NOMO-1 treated with DMSO at 0.1 percent for 48 hours (cell line): ENCODE data around the gene NTN1.

Source experiments
- DNase-seq: peaks from one replicate; lab custom pipeline; 2025; ENCODE audit not compliant: unreplicated experiment; lab: John Stamatoyannopoulos, UW

The NTN1 gene

DNA sequence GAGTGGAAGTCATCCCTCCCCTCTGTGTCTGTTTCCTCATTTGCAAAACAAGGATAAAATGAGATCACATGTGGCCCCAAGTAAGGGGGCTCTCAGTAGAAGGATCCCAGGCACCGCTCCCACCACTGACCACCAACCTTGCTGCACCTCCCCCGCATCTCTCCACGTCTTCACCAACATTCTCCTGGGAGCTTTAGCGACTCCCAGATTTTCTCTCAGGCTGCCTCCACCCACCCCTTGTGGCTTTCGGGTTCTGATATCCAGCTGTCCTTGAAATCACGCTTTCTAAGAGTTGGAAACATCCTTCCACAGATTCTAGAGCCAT lies 16.4 kb upstream of the NTN1 start:
- no peak for DNase-seq

- no peak for DNase-seq
Observed at GRCh38 chr17:9006175-9006767, 15.0 kb upstream of the NTN1 start.

- no peak for DNase-seq
Observed at GRCh38 chr17:9007052-9007714, 14.1 kb upstream of the NTN1 start.

DNA sequence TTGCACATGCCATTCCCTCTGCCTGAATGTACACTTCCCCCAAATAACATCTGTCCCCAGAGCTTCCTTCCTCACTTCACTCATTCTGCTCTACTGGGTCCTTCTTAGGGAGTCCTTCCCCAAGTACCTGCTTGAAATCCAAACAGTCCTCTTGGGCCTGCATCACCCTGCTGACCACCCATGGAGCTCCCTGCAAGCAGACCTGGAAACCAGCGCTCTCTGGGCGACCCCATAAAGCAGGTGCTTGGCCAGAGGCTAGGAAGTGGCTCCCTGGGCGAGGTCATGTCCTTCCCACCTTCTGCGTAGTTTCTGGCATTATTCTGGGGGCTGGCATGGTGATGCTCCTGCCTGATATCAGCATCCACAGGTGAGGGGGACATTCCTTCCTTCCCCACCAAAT lies 12.2 kb upstream of the NTN1 start:
- no peak for DNase-seq

- DNase-seq = no peak
Observed at GRCh38 chr17:9009737-9010136, 11.6 kb upstream of the NTN1 start.

DNA sequence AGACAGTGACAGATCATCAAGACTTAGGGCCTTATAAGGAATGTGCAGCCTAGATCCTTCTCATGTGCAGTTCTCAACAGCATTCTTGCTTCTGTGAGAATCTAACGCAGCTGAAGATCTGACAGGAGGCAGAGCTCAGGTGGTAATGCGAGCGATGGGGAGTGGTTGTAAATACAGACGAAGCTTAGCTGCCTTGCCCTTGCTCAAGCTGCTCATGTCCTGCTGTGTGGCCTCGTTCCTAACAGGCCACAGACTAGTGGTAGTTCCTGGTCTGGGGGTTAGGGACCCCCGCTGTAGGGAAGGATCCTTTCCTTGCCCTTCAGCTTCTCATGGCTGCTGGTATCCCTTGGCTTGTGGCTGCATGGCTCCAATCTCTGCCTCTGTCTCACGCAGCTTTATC lies 10.3 kb upstream of the NTN1 start:
- no peak for DNase-seq

DNA sequence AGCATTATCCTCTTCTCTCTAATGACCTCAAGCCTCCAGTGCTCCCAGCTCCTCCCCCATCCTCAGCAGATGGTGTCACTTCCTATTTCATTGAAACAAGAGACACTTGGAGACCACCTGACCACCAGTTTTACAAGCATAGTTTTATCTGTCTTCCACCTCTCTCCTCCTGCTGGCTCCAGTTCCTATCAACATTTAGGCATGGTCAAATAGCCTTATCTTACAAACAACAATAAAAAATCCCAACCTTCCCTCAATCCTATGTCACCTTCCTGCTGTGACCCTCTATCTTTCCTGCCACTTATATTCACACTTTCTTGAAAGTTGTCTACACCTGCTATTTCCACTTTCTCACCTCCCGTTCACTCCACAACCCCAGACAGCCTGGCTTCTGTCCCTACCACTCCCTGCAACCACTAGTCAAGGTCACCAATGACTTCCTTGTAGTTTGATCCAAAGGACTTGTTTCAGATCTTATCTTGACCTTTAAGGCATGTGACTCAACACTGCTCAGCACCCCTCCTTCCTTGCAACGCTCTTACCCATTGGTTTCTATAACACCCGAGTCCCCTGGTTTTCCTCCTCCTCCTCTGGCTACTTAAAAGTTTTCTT lies 4.3 kb upstream of the NTN1 start:
- no peak for DNase-seq

DNA sequence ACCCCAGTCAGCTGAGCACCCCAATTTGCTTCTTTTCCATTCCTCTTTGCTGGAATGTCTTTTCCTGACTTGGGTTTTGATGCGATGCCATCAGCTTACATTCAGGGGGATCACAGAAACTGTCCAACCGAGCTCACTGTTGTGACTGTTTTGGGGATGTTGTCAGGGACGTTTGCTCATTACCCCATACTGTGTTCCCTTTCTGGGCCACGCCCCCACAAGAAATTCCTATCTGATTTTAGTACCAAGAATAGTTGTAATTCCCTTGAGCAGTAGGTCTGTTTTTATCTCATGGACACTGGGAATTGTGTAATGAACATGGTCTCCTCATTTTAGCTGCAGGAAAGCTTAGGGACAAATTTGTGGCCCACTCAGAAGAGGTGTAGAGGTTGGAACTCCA lies 2.6 kb upstream of the NTN1 start:
- no peak for DNase-seq

DNA sequence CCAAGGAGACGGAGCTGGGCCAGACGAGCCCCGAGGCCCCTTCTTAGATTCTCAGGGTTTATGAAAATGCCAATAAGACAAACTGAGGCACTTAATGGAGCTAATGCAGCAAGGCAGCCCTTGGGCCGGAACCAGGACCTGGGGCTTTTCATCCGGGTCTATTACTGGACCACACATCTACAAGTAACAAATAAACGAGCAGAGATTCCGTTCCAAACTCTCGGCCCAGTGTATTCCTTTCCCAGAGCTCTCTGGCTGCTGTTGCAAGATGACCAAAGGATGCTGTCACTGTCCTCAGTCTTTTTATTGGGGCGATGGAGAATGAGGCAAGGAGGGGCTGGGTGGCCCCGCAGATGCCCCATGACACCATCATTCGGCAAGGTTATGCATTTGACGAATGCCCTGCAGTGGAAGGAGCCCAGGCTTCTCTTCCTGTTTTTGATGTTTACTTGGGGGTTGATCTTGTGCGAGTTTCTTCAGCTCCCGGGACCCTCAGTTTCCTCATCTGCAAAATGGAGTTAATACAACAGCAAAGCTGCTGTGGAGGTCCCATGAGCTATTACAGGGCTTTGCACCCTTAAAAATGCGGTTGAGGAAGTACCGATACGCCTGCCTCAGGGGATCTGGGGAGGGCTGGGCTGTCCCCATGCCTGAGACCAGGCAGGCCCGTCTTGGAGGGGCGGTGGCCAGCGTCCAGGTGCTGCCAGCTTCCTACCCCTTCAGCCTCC lies 1.1 kb upstream of the NTN1 start:
- DNase-seq = no peak

DNA sequence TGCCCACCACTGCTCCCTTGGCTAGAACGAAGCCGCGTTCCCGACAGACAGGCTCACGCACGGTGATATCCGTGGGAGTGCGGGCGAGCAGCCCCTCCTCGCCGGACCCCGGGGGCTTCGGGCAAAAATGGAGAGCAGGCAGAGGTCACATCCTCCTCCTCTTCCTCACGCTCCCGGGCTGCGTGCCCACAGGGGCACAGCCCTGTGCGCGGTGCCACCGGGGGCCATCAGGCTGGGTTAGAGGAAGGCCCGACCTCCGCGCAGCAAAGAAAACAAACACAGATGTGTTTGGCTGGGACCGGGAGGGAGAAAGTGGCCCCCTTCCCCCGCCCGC lies 519 bp upstream of the NTN1 start:
- DNase-seq = no peak

DNA sequence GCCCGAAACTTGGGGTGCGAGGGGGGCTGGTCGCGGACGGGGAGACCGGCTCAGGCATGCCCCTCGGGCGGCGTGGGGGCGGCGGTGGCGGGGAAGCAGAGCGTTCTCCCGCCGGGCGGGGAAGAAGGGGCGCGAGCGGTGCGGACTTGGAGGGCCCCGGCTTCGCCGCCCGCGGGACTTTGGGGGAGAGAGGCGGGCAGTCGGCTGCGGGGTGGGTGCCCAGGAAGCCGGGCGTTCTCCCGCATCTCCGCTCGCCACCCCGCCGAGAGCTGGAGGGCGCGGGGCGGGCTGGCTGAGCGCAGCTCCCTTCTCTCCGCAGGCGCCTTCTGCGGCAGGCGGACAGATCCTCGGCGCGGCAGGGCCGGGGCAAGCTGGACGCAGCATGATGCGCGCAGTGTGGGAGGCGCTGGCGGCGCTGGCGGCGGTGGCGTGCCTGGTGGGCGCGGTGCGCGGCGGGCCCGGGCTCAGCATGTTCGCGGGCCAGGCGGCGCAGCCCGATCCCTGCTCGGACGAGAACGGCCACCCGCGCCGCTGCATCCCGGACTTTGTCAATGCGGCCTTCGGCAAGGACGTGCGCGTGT lies 772 bp downstream of the NTN1 start:
- DNase-seq = no peak

DNA sequence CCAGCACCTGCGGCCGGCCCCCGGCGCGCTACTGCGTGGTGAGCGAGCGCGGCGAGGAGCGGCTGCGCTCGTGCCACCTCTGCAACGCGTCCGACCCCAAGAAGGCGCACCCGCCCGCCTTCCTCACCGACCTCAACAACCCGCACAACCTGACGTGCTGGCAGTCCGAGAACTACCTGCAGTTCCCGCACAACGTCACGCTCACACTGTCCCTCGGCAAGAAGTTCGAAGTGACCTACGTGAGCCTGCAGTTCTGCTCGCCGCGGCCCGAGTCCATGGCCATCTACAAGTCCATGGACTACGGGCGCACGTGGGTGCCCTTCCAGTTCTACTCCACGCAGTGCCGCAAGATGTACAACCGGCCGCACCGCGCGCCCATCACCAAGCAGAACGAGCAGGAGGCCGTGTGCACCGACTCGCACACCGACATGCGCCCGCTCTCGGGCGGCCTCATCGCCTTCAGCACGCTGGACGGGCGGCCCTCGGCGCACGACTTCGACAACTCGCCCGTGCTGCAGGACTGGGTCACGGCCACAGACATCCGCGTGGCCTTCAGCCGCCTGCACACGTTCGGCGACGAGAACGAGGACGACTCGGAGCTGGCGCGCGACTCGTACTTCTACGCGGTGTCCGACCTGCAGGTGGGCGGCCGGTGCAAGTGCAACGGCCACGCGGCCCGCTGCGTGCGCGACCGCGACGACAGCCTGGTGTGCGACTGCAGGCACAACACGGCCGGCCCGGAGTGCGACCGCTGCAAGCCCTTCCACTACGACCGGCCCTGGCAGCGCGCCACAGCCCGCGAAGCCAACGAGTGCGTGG lies 1.5 kb downstream of the NTN1 start:
- no peak for DNase-seq

- DNase-seq = no peak
Observed at GRCh38 chr17:9023392-9024218, 2.3 kb downstream of the NTN1 start.

- no peak for DNase-seq
Observed at GRCh38 chr17:9024497-9024896, 3.2 kb downstream of the NTN1 start.

DNA sequence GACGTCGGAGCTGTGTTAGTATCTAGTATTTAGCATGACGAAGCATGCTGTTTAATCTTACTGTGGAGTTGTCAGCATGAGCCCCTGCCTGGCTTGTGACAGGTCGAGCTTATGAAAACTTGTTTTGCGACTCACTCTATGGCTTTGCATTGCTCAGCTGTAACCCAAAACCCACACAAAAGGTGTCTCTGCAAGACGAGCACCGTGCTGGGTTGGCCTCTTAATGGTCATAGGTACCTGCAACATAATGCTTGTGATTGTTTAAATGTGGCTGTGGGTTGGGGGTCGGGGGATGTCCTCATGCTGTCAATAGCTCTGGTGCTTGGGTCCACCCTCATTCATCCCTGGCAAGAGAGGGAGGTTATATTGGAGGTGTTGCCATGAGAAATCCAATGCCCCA lies 5.4 kb downstream of the NTN1 start:
- no peak for DNase-seq

GRCh38 chr17:9028202-9028987 lies 7.1 kb downstream of the NTN1 start:
- DNase-seq = no peak

GRCh38 chr17:9028988-9029570 lies 7.8 kb downstream of the NTN1 start:
- DNase-seq = no peak

DNA sequence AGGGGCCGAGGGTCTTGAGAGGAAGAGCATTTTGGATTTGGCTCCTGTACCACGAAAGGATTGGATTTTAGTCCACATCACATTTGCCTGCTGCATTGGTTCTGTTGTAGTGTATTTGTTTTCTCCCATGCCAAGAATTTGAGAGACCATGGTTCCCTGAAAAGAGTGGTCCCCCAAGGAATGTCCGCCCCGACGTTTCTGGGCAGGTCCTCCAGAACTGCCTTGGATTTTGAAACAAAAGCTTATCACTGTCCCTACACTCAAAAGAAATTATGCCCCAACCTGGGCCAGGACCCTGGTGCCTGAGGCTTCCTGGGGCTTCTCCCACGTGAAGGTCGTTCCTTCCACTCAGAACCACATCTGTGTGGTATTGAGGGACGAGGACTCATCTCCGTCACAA lies 10.8 kb downstream of the NTN1 start:
- DNase-seq = no peak

DNA sequence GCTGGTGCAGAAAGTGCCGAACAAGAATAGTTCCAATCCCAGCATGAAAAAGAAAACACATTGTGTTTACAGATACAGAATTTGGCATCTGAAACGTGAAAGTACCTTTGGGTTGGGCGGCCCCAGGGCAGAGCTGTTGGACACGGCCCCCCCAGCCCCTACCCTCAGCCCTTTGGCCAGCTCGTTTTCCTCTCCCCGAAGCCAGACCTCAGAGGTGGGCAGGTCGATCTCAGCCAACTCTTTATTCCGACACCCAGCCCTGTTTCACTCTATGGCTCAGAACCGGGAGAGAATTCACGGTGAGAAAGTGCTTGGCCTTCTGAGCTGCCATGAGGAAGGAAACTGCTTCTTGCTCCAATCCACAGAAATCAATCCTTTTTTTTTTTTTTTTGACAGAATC lies 11.3 kb downstream of the NTN1 start:
- no peak for DNase-seq
